Measurements from ENCODE around the gene BCAS3. TPM values are rescaled to one million over a fixed set of nuclear protein-coding genes. Genes with fewer than 3 reads are reported as not detected.

Gene BCAS3
- total RNA-seq, 1 donor from 2014 or later = 14.5 TPM

DNA sequence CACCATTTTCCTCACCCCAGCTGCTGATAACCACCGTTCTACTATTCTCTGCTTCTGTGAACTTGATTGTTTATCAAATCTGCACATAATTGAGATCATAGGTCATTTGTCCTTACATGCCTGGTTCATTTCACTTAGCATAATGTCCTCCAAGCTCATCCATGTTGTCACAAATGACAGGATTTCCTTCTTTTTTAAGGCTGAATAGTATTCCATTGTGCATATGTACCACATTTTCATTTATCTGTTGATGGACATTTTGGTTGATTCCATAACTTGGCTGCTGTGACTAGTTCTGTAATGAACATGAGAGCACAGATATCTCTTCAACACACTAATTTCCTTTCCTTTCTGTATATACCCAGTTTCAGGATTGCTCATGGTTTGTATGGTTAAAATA is 496.7 kb downstream of the BCAS3 start:
- Histone ChIP-seq H3K27ac (ENCODE audit: low read depth, low read length) (no peak overlapping the region), H3K4me3 (ENCODE audit: insufficient read depth, low read depth, low read length) (no peak overlapping the region), H3K36me3 (ENCODE audit: insufficient read depth, low read length) (no peaks in the 10 kb centered on the region), H3K79me2 (ENCODE audit: insufficient read depth, low read length) (no peaks in the 10 kb centered on the region), H4K20me1 (ENCODE audit: insufficient read depth, low read length) (no peaks in the 10 kb centered on the region), H3K4me1 (ENCODE audit: insufficient read depth, low read length) (no peaks in the 10 kb centered on the region), H3K4me2 (ENCODE audit: low read length) (no peak overlapping the region), H3K27me3 (ENCODE audit: insufficient read depth, low read length) (no peaks in the 10 kb centered on the region), H2AFZ (ENCODE audit: low read depth, low read length) (no peak overlapping the region), H3K9ac (ENCODE audit: low read length) (no peak overlapping the region), H3K9me3 (ENCODE audit: insufficient read depth, low read depth, low read length) (no peaks in the 10 kb centered on the region)
- H3K27me3 Mint-ChIP-seq (ENCODE audit: low read depth, unreplicated experiment) = no peaks in the 10 kb centered on the region
- no peak for TF ChIP-seq EZH2 (IDR thresholded peaks at IDR 0.05; ENCODE audit: insufficient read depth, low read length)
- TF ChIP-seq, protein P1, sequence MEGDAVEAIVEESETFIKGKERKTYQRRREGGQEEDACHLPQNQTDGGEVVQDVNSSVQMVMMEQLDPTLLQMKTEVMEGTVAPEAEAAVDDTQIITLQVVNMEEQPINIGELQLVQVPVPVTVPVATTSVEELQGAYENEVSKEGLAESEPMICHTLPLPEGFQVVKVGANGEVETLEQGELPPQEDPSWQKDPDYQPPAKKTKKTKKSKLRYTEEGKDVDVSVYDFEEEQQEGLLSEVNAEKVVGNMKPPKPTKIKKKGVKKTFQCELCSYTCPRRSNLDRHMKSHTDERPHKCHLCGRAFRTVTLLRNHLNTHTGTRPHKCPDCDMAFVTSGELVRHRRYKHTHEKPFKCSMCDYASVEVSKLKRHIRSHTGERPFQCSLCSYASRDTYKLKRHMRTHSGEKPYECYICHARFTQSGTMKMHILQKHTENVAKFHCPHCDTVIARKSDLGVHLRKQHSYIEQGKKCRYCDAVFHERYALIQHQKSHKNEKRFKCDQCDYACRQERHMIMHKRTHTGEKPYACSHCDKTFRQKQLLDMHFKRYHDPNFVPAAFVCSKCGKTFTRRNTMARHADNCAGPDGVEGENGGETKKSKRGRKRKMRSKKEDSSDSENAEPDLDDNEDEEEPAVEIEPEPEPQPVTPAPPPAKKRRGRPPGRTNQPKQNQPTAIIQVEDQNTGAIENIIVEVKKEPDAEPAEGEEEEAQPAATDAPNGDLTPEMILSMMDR (IDR thresholded peaks at IDR 0.05; ENCODE audit: insufficient read depth, low read depth, low read length) = no peak
- peaks cover 2% of the 10 kb centered on the region for H3K36me3 Mint-ChIP-seq (ENCODE audit: low read depth, unreplicated experiment)
- FAIRE-seq (no peak), DNase-seq (ENCODE audit: low read depth) (no peak)
- H3K4me3 Mint-ChIP-seq (ENCODE audit: unreplicated experiment) = no peak overlapping the region
- peaks cover 3% of the 10 kb centered on the region for H3K4me1 Mint-ChIP-seq (ENCODE audit: low read depth, unreplicated experiment)
- no peak overlapping the region for H3K27ac Mint-ChIP-seq (ENCODE audit: unreplicated experiment)
- H3K9me3 Mint-ChIP-seq (ENCODE audit: unreplicated experiment) = peaks cover 2% of the 10 kb centered on the region

DNA sequence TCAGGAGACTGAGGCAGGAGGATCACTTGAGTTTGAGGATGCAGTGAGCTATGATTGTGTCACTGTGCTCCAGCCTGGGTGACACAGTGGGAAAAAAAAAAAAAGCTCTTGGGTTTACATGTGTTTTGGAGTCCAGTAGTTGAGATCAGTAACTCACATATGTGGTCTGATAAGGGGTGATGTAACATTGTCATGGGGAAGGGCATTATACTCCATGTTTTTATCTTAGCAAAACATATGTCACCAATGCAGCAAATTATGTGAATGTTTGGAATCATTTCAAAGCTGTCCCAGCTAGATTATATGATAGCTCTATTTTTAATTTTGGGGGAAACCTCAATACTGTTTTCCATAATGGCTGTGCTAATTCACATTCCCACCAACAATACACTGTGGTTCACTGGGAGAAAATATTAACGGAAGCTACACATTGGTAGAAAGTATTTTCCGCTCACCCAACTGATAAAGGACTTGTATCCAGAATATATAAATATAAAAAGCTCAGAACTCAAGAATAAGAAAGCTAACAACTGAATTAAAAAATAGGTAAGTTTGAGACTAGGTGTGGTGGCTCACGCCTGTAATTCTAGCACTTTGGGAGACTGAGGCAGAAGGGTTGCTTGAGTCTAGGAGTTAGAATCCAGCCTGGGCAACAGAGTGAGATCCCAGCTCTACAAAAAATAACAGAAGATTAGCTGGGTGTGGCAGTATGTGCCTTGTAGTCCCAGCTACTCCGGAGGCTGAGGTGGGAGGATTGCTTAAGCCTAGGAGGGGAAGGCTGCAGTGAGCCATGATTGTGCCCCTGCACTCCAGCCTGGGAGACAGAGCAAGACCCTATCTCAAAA is 497.9 kb downstream of the BCAS3 start:
- no peaks in the 10 kb centered on the region for H4K20me1 ChIP-seq (ENCODE audit: insufficient read depth, low read length)
- Mint-ChIP-seq H3K4me1 (ENCODE audit: low read depth, unreplicated experiment) (peaks cover 3% of the 10 kb centered on the region), H3K27me3 (ENCODE audit: low read depth, unreplicated experiment) (no peaks in the 10 kb centered on the region), H3K9me3 (ENCODE audit: unreplicated experiment) (peaks cover 2% of the 10 kb centered on the region), H3K4me3 (ENCODE audit: unreplicated experiment) (no peak overlapping the region), H3K27ac (ENCODE audit: unreplicated experiment) (no peak overlapping the region), H3K36me3 (ENCODE audit: low read depth, unreplicated experiment) (peaks cover 2% of the 10 kb centered on the region)
- H2AFZ ChIP-seq (ENCODE audit: low read depth, low read length) = no peak overlapping the region
- no peak overlapping the region for H3K9ac ChIP-seq (ENCODE audit: low read length)
- TF ChIP-seq EZH2 (IDR thresholded peaks at IDR 0.05; ENCODE audit: insufficient read depth, low read length) = no peak
- TF ChIP-seq, protein P1 (IDR thresholded peaks at IDR 0.05; ENCODE audit: insufficient read depth, low read depth, low read length) = no peak
- no peaks in the 10 kb centered on the region for H3K9me3 ChIP-seq (ENCODE audit: insufficient read depth, low read depth, low read length)
- FAIRE-seq = no peak
- H3K4me2 ChIP-seq (ENCODE audit: low read length) = no peak overlapping the region
- DNase-seq (ENCODE audit: low read depth) = no peak
- H3K79me2 ChIP-seq (ENCODE audit: insufficient read depth, low read length) = no peaks in the 10 kb centered on the region
- no peaks in the 10 kb centered on the region for H3K27me3 ChIP-seq (ENCODE audit: insufficient read depth, low read length)
- no peak overlapping the region for H3K27ac ChIP-seq (ENCODE audit: low read depth, low read length)
- H3K36me3 ChIP-seq (ENCODE audit: insufficient read depth, low read length) = no peaks in the 10 kb centered on the region
- no peak overlapping the region for H3K4me3 ChIP-seq (ENCODE audit: insufficient read depth, low read depth, low read length)
- no peaks in the 10 kb centered on the region for H3K4me1 ChIP-seq (ENCODE audit: insufficient read depth, low read length)

DNA sequence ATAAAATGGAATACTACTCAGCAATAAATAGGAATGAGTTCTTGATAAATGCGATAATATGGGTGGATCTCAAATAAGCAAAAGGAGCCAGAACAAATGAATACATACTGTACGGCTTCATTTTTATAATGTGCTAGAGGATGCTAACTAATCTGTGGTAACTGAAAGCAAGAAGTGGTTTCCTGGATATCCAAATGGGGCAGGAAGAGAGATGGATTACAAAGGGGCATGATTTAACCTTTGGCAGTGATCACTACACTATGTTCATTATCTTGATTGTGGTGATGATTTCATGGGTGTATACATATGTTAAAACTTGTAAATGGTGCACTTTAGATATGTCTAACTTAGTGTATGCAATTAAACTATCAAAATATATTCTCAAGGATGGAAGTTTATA is 499.7 kb downstream of the BCAS3 start:
- no peaks in the 10 kb centered on the region for H3K4me1 ChIP-seq (ENCODE audit: insufficient read depth, low read length)
- H3K9me3 ChIP-seq (ENCODE audit: insufficient read depth, low read depth, low read length) = no peaks in the 10 kb centered on the region
- no peak for FAIRE-seq
- H3K27me3 ChIP-seq (ENCODE audit: insufficient read depth, low read length) = no peaks in the 10 kb centered on the region
- Mint-ChIP-seq H3K36me3 (ENCODE audit: low read depth, unreplicated experiment) (no peaks in the 10 kb centered on the region), H3K4me1 (ENCODE audit: low read depth, unreplicated experiment) (peaks cover 3% of the 10 kb centered on the region), H3K27ac (ENCODE audit: unreplicated experiment) (no peak overlapping the region), H3K4me3 (ENCODE audit: unreplicated experiment) (no peak overlapping the region), H3K9me3 (ENCODE audit: unreplicated experiment) (no peaks in the 10 kb centered on the region), H3K27me3 (ENCODE audit: low read depth, unreplicated experiment) (no peaks in the 10 kb centered on the region)
- H3K4me3 ChIP-seq (ENCODE audit: insufficient read depth, low read depth, low read length) = no peak overlapping the region
- no peak overlapping the region for H3K27ac ChIP-seq (ENCODE audit: low read depth, low read length)
- no peak overlapping the region for H3K4me2 ChIP-seq (ENCODE audit: low read length)
- no peaks in the 10 kb centered on the region for H4K20me1 ChIP-seq (ENCODE audit: insufficient read depth, low read length)
- H3K79me2 ChIP-seq (ENCODE audit: insufficient read depth, low read length) = no peaks in the 10 kb centered on the region
- no peak for TF ChIP-seq EZH2 (IDR thresholded peaks at IDR 0.05; ENCODE audit: insufficient read depth, low read length)
- TF ChIP-seq, protein P1 (IDR thresholded peaks at IDR 0.05; ENCODE audit: insufficient read depth, low read depth, low read length) = no peak
- no peak overlapping the region for H3K9ac ChIP-seq (ENCODE audit: low read length)
- H2AFZ ChIP-seq (ENCODE audit: low read depth, low read length) = no peak overlapping the region
- DNase-seq (ENCODE audit: low read depth) = no peak
- H3K36me3 ChIP-seq (ENCODE audit: insufficient read depth, low read length) = no peaks in the 10 kb centered on the region
